Ovary (tissue), 3 donors: ENCODE data around the gene WEE1.

Source experiments
- CTCF ChIP-seq, 3 donors: fragments of 450-650 bp in 2 of 3; fragments of 200-600 bp in 1 of 3; IDR thresholded peaks; one replicate each; pipeline versions ENCODE4 v1.5.1 to v1.8.0; 2016 to 2022; ENCODE audit warnings: antibody characterized with exemption in 3 of 3, mild to moderate bottlenecking in 1 of 3
- EP300 ChIP-seq: sonication (generic); formaldehyde crosslinking; IDR thresholded peaks from one replicate; pipeline ENCODE4 v1.6.1; 2017; ENCODE audit warnings: antibody characterized with exemption
- POLR2A ChIP-seq: fragments of 450-650 bp; IDR thresholded peaks from one replicate; pipeline ENCODE4 v1.6.1; 2017; ENCODE audit warnings: antibody characterized with exemption, mild to moderate bottlenecking, moderate library complexity
- donor health status: DM: no; HTN: no; CAD: no.

DNA sequence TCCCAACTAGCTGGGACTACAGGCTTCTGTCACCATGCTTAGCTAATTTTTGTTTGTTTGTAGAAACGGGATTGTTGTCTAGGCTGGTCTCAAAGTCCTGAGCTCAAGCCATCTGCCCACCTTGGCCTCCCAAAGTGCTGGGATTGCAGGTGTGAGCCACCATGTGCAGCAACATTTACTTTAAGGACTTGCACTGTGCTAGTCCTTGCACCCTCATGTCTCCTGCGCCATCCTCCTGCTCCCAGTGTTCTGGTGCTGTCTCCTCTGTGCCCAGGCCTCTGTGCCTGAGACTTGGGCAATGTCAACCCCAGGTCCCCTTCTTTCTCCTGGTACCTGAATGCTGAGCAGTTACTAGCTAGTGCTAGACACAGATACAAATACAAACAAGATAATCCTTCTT is 26.7 kb downstream of the WEE1 start:
- no peak for TF ChIP-seq CTCF (IDR thresholded peaks at IDR 0.05)
- TF ChIP-seq POLR2A: no peak
- no peak for TF ChIP-seq EP300
